Upper lobe of right lung (tissue), 1 donor: Measurements from ENCODE around the gene PLBD2. TPM values are rescaled to one million over a fixed set of nuclear protein-coding genes. Genes with fewer than 3 reads are reported as not detected.
"Not testable (repeated sequence)": the region's sequence is repeated elsewhere in the genome, so short reads cannot be mapped to it uniquely, and the experiment has no call there.

ENCODE experiments used
- ATAC-seq: fragments of 200-7000 bp; cut with Tn5 transposase; one replicate; pipeline ENCODE4 v1.9.1; 2020; ENCODE audit warnings: mild to moderate bottlenecking, moderate library complexity
- DNase-seq: peaks from one replicate; pipeline ENCODE4 v3.0.0-alpha.2; 2020
- H3K27ac ChIP-seq: fragments of 200-600 bp; one replicate; pipeline ENCODE4 v1.8.0; 2022
- H3K27me3 ChIP-seq: fragments of 200-600 bp; one replicate; pipeline ENCODE4 v1.8.0; 2022; ENCODE audit warnings: mild to moderate bottlenecking
- H3K36me3 ChIP-seq: fragments of 200-600 bp; one replicate; pipeline ENCODE4 v1.8.0; 2022
- H3K4me1 ChIP-seq: fragments of 200-600 bp; one replicate; pipeline ENCODE4 v1.8.0; 2022
- H3K4me3 ChIP-seq: fragments of 200-600 bp; one replicate; pipeline ENCODE4 v1.8.0; 2022; ENCODE audit warnings: mild to moderate bottlenecking
- H3K9me3 ChIP-seq: fragments of 200-600 bp; one replicate; pipeline ENCODE4 v1.8.0; 2022
- CTCF ChIP-seq: fragments of 200-600 bp; IDR thresholded peaks from one replicate; pipeline ENCODE4 v1.8.0; 2022; ENCODE audit warnings: antibody characterized with exemption
- intact Hi-C: fragments of 100-400 bp; cut with DNase I; formaldehyde crosslinking; loops from one replicate; pipeline ENCODE4 v1.11.0; 2022
- total RNA-seq: library from RNA; stranded (reverse); fragmentation: NEBNext Ultra II Directional; extraction: Animal tissue kit (Norgen Biotek cat#: 25700); gene quantifications from one replicate; pipeline ENCODE4 v1.2.1, GENCODE V29; 2021
- donor health status: DM: no; HTN: yes; CAD: no; lungs with severe emphysema.

PLBD2 gene
- total RNA-seq, 1 donor from 2014 or later: 41.0 TPM

- intact Hi-C loops: no loop called here
- no peak for TF ChIP-seq CTCF
- ATAC-seq: no peak
These were observed 10.5 kb upstream of the PLBD2 start for GRCh38 chr12:113347892-113348291.

GRCh38 chr12:113348849-113349536 is 9.4 kb upstream of the PLBD2 start:
- DNase-seq (no peak), ATAC-seq (peak; percentile 21)
- no peak overlapping the region for H3K27ac ChIP-seq
- intact Hi-C loops: no loop called here
- no peak for TF ChIP-seq CTCF
- no peaks in the 10 kb centered on the region for H3K9me3 ChIP-seq
- no peaks in the 10 kb centered on the region for H3K4me1 ChIP-seq
- no peak overlapping the region for H3K4me3 ChIP-seq
- no peaks in the 10 kb centered on the region for H3K36me3 ChIP-seq
- H3K27me3 ChIP-seq: no peaks in the 10 kb centered on the region

More at GRCh38 chr12:113347892-113348291, 10.5 kb upstream of the PLBD2 start:
- DNase-seq: no peak
- H3K9me3 ChIP-seq: no peaks in the 10 kb centered on the region
- H3K27ac ChIP-seq: no peak overlapping the region
- H3K27me3 ChIP-seq: no peaks in the 10 kb centered on the region
- H3K4me3 ChIP-seq: no peak overlapping the region
- H3K4me1 ChIP-seq: no peaks in the 10 kb centered on the region
- no peaks in the 10 kb centered on the region for H3K36me3 ChIP-seq

GRCh38 chr12:113351089-113351488 is 7.3 kb upstream of the PLBD2 start:
- no peak for TF ChIP-seq CTCF
- Histone ChIP-seq H3K27me3 (no peaks in the 10 kb centered on the region), H3K9me3 (no peaks in the 10 kb centered on the region), H3K4me1 (no peaks in the 10 kb centered on the region), H3K36me3 (no peaks in the 10 kb centered on the region), H3K4me3 (no peak overlapping the region), H3K27ac (no peak overlapping the region)
- intact Hi-C loops: no loop called here
- DNase-seq (no peak), ATAC-seq (no peak)

GRCh38 chr12:113354192-113354591 is 4.2 kb upstream of the PLBD2 start:
- H3K36me3 ChIP-seq, H3K27ac ChIP-seq, ATAC-seq, H3K4me1 ChIP-seq, H3K4me3 ChIP-seq, H3K27me3 ChIP-seq, H3K9me3 ChIP-seq, DNase-seq, intact Hi-C loops: not testable (repeated sequence)

DNA sequence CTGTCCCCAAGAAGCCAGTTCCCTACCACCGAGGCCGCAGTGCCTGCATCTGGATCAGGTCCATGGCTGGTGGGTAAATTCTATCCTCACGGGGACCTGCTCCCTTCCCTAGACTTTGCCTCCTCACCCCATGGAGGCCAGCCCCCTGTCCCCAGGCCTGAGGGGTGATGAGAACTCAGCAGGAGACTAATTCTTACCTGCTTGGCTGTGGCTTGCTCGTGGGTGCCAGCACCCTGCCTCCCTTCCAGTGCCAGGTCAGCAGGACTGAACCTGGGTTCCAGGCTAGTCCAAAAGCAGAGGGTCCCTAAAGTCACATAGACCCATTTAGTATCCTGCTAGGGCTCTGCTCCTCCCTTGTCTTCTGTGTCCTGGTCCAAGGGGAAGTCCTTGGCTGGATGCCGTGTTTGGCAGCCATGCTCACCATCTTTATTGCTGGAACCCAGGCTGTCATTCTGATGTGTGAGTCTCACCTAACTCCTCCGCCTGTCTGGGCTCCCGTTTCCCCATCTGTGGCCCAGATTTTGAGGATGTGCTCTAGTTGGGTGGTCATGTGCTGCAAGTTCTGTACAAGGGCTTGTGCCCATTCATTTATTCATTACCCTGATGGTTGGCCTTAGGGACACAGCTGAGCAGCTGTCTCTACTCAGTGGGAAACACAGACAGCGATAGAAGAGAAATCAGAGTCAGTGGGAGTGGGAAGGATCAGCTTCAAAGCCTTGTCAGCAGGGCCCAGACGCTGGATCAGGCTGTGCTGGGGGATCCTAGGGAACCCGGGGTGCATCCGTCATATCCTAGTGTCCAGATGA is 949 bp downstream of the PLBD2 start:
- H3K4me1 ChIP-seq: peaks cover 13% of the 10 kb centered on the region
- no peaks in the 10 kb centered on the region for H3K36me3 ChIP-seq
- no peaks in the 10 kb centered on the region for H3K27me3 ChIP-seq
- intact Hi-C loops: no loop called here
- no peak for DNase-seq
- no peaks in the 10 kb centered on the region for H3K9me3 ChIP-seq
- no peak for TF ChIP-seq CTCF
- H3K27ac ChIP-seq: peak overlapping the region; percentile 80
- ATAC-seq: no peak
- H3K4me3 ChIP-seq: peak overlapping the region; percentile 87
